22Rv1 (cell line): Measurements from ENCODE around the gene CCND2.

Source experiments
- ZFX ChIP-seq: fragments of 450-650 bp; IDR thresholded peaks from 2 replicates; pipeline ENCODE4 v1.6.1; 2017; ENCODE audit warnings: antibody characterized with exemption, borderline replicate concordance
- TF ChIP-seq, protein P1 (sequence below): fragments of 450-650 bp; IDR thresholded peaks from 2 replicates; pipeline ENCODE4 v1.5.1; 2017; ENCODE audit warnings: mild to moderate bottlenecking

DNA sequence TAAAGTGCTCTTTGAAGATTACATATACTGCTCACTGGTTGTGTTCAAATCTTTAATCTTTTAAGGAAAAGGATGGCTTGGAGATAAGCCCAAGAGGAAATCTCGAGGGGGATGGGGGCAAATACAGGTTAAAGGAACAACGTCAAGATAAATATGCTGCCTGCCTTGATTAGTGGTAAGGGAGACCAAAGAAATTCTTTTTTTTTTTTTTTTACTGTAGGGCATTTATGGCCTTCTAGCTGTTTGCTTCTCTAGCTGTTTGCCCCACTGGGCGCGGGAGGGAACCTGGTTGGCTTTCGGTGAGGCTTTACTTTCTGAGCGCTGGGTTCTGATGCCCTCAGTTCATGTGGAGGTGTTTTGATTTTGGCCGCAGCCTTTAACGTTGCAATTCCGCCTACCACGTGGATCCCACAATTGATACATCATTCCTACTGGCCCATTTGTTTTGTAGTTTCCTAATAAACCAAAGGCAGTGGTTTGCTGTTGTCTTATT, 5.7 kb downstream of the CCND2 start:
- TF ChIP-seq, protein P1, sequence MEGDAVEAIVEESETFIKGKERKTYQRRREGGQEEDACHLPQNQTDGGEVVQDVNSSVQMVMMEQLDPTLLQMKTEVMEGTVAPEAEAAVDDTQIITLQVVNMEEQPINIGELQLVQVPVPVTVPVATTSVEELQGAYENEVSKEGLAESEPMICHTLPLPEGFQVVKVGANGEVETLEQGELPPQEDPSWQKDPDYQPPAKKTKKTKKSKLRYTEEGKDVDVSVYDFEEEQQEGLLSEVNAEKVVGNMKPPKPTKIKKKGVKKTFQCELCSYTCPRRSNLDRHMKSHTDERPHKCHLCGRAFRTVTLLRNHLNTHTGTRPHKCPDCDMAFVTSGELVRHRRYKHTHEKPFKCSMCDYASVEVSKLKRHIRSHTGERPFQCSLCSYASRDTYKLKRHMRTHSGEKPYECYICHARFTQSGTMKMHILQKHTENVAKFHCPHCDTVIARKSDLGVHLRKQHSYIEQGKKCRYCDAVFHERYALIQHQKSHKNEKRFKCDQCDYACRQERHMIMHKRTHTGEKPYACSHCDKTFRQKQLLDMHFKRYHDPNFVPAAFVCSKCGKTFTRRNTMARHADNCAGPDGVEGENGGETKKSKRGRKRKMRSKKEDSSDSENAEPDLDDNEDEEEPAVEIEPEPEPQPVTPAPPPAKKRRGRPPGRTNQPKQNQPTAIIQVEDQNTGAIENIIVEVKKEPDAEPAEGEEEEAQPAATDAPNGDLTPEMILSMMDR = no peak
- no peak for TF ChIP-seq ZFX
